ENCODE results near the gene SHC2.
"Not testable (repeated sequence)": the region's sequence is repeated elsewhere in the genome, so short reads cannot be mapped to it uniquely, and the experiment has no call there.

Gene SHC2

DNA sequence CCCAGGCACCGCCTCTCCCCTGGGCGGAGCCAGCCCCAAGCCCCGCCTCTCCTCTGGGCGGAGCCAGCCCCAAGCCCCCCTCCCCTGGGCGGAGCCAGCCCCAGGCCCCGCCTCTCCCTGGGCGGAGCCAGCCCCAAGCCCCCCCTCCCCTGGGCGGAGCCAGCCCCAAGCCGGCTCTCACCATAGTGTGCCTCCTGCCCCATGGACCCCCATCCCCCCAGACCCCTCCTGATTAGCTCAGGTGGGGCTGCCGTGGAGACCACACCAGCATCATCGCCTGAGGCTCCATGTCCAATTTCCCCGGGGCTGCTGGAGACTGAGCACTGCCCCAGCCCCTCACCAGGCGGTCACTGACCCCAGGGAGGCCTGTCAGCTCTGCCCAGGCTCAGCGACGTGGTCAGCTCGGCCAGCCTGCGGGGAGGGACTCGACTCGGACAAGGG is 31.3 kb upstream of the SHC2 start:
- no peak for DNase-seq

DNA sequence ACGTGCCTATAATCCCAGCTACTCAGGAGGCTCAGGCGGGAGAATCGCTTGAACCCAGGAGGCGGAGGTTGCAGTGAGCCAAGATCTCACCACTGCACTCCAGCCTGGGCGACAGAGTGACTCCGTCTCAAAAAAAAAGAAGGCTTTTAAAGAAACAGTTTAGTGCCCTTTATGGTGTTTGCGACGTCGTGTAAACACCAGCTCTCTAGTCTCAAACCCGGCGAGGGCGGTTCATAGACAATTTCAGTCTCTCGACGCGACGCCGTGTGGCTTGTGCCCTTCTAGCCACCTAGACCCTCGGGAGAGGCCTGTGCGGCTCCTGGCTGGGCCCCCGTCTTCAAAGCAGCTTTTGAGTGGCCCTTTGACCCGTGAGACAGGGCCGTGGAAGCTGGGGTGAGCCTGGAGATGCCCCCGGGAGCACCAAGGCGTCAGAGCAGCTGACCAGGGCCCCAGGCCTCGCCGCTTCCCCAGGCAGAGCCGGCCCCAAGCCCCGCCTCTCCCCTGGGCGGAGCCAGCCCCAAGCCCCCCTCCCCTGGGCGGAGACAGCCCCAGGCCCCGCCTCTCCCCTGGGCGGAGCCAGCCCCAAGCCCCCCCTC is 30.4 kb upstream of the SHC2 start:
- no peak for DNase-seq

DNA sequence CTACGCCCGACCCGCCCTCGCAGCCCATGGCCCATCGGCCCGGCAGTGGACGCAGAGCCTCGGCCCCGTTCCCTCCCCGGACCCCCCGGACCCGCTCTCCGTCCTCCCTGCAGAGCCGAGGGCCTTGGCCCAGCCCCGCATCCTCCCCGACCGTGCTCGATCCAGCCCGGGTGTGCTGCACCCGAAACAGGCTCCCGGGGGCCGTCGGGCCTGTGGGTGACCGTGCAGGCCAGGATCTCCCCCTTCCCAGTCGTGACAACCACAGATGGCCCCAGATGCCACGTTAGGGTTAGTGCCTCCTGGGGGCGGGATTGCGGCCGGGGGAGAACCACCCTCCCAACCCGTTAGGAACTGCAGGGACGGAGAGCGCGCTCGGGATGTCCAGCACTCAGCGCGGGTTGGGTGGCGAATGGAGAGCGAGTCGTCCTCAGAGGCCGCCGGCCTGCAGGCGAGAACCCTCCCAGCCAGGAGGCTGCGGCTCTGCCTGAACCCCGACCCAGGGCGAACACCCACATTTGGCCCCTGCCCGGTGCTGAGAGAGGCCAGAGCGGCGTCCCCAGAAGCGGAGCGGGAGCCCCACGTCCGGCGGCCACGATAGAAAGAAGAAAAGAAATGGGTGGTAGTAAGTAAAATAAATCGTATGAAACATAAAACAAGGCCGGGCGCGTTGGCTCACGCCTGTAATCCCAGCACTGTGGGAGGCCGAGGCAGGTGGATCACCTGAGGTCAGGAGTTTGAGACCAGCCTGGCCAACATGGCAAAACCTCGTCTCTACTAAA is 28.8 kb upstream of the SHC2 start:
- DNase-seq = no peak

DNA sequence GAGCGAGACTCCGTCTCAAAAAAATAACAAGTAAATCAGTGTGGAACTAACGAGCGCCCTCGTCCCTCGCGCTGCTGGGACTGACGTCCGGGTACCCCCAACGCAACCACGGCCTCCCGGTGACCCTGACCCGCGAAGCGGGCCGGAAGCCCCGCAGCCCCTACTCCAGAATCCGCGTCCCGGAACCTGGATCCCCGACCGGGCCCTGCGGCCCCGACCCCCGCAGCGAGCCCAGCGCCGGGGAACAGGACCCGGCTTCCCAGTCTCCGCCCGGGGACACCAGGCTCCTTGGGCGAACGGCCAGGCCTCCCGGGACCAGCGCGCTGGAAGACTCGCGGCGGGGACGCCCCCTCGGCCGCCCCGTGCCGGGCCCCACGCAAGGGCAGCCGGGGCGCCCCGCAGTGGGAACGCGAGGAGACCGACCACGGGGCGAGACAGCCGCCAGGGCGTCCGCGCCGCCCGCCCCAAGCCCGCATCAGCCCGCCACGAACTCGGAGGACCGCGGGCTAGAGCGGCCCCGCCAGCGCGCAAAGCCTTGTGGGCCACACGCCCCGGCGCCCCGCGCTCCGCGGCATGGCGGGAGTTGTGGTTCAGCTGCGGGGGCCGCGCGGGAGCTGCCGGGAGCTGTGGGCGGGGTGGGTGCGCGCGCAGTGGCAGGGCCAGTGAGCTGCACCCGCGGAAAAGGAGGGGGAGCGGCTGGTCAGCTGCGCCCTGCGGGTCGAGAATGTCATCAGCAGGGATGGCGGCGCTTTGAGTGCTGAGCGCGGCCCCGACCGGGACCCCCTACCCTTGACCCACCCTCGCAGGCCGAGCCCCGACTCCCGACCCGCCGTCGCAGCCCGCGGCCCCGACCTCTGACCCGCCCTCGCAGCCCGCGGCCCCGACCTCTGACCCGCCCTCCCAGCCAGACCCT is 27.9 kb upstream of the SHC2 start:
- peak; percentile 68 for DNase-seq

DNA sequence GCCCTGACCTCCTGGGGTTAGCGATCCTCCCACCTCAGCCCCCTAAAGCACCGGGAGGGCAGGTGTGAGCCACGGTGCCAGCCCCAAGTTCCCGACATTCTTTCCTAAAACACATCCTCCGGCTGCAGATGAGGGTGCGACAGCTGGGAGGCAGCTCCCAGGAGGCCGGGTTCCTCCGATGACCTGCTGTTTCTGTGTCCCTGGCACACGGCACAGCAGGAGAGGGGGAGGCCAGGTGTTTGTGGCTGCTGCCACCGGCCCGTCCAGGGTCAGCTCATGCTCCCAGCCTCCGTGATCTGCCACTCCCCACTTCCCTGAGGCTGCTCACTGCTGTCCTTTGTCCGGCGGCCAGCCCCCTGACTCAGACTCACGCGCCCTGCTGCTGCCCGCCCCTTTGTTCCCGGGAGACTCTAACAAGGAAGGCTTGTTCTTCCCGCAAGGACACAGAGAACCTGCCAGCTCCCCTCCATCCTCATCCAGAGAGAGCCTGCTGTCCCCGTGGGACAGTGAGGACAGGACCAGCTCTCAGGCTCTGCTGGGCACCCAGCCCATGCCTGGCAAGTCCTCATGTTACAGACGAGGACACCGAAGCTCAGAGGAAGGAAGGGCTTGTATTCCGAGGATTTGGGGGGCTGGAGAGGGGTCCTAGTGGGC is 24.9 kb upstream of the SHC2 start:
- DNase-seq = no peak

DNA sequence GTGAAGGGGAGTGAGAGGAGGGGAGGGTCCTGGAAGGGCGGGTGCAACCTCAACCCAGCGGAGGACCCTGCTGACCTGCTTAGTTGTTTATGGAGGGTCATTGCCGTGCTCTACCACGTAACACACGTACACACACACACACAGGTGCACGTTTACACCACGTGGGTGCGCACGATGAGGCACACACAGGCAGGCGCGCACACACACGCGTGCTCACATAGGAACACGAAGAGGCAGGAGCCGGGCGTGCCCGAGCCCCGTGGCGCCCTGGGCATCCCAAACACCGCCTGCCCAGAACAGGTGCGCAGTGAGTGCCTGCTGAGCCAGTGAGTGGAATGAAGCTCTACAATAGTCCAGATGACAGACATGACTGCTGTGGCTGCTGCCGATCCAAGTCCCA is 24.2 kb upstream of the SHC2 start:
- no peak for DNase-seq

DNA sequence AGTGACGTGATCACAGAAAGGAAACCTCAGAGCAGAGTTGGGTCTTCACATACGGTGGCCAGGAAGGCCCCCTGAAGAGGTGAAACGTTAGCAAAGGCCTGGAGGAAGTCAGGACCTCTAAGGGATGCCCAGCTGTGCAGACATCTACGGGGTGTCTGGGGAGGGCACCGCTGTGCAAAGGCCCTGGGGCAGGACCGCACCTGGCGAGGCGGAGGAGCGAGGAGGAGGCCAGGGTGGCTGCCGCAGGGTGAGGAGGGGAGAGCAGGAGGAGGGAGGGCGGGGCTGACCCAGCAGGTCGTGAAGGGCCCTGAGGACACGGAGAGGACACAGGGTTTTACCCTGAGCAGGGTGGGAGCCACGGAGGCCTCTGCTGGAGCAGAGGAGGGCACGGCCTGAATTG is 23.7 kb upstream of the SHC2 start:
- DNase-seq = no peak

DNA sequence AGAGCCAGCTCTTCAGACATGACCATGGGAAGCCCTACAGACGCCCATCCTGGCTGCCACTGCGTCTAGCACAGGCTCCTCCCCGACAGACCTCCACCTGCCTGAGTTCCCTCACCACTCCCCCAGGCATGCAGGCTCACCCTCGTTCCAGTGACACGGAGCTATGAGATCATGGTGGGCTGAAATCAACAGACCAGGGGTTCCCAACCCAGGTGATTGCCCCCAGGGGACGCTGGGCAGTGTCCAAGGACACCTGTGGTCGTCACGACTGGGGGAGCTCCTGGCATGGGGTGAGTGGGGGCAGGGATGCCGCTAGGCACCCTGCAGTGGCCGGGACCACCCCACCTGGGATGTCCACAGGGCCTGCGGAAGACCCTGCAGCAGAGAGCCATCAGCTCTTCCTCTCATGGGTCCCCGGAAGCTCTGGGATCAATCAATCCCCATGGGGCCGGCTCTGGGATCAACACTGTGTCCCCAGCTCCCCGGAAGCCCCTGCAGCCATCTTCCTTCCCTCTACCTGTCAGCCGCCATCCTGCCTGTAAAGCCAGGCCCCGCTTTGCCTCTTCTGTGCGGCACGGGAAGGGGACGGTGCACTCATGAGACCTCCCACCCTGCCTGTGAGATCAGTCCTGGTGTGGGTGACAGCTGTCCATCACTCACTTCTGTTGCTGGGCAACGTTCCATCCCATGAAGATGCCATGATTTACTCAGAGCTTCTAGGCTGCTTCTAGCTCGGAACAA is 22.7 kb upstream of the SHC2 start:
- no peak for DNase-seq

DNA sequence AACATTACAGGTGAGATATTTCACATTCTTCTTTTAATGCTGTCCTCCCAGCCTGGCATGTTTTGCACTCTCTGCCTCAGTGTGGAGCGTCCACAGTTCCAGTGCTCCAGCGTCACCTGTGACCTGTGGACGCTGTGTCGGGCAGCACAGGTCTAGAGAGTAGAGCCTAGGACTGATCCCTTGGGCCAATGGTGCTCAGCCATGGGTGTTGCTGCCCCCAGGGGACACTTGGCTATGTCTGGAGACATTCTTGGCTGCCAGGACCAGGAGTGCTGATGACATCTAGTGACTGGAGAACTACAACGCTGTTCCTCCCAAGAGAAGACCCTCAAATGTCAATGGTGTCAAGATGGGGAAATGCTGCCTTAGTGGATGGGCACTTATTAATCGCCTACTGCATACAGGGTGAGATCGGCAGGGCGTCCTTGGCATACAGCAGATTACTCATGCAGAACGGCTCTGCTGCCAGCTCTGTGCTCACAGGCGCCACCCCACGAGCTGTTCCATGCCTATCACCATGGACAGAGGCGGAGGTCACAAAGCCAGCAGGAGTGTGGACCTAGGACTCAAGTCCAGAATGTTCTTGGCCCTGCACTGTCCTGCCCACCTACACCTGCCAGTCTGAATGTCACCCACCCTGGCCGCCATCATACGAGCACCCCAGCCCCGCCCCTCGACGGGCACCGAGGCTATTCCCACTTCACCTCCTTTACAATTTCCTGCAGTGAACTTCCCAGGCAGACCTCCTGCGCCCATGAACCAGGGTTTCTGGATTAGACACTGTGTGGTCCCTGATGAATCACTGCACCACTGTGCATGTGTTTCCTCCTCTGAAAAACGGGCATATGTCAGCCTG is 21.6 kb upstream of the SHC2 start:
- DNase-seq = no peak

DNA sequence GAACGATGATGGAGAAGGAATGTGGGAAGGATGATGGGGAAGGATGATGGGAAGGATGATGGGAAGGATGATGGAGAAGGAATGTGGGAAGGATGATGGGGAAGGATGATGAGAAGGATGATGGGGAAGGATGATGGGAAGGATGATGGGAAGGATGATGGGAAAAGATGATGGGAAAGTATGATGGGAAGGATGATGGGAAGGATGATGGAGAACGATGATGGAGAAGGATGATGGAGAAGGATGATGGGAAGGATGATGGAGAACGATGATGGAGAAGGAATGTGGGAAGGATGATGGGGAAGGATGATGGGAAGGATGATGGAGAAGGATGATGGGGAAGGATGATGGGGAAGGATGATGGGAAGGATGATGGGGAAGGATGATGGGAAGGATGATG is 20.3 kb upstream of the SHC2 start:
- not testable (repeated sequence) for DNase-seq

DNA sequence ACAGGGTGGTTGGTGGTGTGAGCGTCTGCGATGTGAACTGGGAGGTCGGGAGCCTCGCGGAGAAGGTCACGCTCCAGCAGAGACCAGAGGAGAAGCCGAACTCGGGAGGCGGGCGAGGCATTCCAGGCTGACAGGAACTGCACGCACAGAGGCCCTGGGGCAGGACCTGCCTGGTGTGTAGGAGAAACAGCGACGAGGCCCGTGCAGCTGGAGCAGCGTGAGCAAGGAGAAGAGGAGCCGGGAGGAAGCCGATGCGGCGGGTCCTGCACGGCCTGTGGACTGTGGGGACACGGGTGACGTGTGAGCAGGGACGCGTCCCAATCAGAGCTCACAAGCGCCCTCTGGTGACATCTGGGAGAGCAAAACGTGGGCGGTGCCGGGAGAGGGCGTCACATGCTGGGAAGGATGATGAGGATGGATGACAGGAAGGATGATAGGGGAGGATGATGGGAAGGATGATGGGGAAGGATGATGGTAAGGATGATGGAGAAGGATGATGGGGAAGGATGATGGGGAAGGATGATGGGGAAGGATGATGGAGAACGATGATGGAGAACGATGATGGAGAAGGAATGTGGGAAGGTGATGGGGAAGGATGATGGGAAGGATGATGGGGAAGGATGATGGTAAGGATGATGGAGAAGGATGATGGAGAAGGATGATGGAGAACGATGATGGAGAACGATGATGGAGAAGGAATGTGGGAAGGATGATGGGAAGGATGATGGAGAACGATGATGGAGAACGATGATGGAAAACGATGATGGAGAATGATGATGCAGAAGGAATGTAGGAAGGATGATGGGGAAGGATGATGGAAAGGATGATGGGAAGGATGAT is 19.4 kb upstream of the SHC2 start:
- no peak for DNase-seq

DNA sequence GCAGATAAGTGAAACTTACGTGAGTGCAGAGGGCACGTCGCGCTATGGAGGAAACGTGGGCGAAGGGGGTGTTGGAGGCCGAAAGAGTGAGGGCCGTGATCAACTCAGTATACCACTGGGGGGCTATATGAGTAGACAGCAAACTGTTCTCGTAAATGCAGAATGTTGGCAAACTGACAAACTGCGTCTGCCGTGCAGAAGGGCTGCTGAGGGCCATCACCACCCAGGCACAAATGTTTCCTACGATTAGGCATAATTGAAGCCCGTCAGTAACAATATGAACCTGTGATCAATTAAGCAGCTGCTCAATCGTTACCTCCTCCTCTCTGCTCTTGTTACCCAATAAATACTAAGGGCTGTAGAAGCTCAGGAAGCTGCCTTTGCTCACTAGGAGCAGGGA is 18.1 kb upstream of the SHC2 start:
- no peak for DNase-seq

DNA sequence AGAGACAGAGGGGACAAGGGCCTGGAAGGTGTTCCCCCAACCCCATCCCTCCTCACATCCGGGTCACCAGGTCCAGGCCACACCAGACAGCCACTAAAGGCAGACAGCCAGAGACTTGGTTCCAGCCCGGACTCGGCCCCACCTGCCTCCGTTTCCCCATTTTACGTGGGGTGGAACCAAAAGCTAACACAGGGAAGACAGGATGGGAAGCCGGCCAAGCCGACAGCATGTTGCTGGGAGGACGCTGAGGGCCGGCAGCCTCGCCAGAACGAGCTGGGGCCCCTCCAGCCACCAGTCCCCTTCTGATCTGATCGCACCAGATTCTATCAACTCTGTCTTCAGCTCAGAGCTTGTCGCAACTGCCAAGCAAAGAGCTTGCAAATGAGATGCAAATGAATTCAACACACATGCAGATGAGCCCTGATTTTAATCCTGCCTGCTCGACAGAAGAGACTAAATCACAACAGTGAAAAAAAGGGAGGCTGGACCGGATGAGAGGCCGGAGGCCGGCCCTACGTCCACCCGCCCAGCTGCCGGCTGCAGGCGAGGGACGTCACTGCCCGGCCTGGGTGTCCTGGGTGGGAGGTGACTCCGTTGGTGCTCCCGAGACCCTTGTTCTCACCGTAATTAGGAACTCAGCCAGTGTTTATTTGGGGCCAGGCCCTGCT is 17.5 kb upstream of the SHC2 start:
- DNase-seq = no peak

DNA sequence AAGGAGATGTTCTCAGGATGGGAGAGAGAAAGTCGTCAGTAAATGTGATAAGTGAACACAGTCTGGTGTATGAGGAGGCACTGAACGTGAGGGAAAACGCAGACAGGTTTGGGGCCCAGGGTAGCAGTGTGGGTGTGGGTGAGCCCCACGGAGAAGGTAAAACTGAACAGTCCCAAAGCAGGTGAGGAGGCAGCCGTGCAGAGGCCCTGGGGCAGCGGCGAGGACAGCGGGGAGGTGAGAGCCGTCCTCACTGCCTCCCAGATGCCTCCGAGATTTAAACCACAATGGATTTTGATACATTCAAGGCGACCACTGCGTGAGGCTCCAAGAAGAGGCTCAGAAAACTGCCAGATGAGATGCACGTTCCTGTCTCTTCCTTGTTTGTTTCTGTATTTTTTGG is 14.5 kb upstream of the SHC2 start:
- DNase-seq = no peak

DNA sequence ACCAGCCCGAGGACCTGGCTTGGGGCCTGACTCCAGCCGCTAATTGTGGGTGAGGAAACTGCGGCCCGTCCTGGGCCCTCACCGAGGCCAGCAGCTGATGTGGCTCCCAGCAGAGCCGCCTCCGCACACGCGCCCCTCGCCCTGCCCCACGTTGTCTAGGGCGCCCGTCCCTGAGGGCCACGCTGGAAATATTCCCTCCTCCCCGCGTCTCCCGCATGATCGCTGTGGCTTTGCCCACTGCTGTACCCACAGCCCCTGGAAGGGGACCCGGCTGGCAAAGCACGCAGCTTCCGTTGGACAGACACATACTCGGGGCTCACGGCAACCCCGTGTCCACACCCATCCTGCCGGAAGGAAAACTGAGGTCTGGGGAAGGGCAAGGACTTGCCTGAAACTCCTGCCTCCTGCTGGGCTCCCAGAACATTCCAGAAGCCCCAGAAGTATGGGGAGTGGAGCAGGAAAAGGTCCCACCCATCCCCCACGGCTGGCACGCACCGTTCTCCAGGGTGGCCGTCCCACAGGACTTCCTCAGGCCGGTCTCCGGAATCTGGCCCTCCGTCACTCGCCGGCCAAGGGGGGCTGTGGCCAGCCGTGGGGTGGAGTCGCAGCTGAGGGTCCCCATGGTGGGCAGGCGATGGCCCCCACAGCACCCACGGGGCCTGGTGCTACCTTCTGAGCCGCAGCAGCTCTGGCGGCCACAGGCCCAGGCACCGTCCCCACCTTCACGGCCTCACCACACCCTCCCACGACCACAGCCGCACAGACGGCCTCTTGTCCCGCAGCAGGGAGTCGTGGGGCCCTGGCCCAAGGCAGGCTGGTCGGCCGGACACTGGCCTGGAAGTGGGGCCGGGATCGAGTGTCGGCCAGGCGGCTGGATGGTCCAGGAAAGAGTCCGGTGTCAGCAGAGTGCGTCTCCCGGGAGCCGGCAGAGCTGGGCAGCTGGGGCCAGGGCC is 13.6 kb upstream of the SHC2 start:
- no peak for DNase-seq

DNA sequence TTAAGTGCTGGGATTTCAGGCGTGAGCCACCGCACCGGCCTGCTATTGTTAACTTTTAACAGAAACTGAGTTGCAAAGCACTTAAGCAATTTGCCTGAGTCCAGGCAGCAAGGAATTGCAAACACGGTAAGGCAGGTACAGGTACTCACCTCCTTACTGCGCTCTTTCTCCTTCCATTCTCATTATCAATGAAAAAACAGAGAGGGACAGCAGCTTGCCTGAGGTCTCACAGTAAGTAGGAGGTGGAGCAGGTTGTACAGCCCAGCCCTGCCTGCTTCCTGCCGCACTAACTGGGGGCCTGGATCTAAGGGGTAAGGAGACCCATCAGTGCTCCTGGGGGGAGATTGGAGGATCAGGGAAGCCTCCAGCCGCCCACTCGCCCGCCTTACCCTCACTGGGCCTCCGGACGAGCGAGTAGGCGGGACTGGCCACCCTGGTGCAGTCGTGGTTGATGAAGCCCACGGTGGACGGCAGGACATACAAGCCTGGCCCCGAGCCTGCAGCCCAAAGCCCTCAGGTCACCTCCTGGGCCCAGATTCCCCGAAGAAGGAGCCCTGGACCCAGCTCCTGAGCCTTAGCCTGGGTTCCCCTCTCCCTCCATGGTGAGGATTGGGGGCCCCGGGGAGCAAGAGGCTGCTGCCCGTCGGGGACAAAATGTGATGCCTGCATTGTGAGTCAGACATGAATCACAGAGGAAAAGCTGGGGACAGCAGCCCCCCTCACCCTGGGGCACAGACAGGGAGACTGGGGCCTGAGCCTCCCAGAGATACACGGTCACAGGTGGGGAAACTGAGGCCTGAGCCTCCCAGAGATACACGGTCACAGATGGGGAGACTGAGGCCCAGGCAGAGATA is 11.4 kb upstream of the SHC2 start:
- DNase-seq = no peak

DNA sequence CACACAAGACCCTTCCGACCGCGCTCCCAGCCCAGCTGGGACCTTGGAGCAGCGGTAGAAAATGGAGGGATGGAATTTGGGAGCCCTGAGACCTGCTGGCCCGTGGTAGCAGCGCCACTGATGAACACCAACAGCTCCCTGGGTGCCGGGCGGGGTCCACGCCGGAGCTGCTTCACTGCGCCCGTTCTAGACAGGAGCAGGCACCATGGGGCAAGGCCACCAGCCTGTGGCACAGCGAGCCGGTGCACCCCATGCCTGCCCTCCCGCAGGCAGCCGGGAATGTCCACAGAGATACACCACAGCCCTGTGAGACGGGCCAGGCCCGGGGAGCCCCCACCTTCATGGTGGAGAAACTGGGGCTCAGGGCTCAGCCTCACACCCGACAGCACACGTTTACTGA is 9.9 kb upstream of the SHC2 start:
- DNase-seq = no peak

DNA sequence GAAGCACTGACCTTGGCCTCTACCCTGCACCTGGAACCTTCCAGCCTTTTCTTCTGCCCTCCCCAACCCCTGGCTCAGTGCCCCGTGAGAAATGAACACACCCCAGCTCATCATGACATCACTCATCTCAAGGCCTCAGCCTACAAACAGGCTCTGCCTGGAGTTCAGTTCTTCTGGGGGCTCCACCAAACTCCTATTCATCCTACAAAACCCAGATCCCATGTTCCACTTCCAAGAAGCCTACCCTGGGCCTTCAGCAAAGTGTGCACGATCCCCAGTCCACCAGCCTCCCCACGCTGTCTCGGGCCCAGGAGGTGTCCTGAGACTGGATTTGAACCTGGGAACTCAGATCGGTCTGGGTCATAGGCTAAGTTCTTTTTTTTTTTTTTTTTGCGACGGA is 9.0 kb upstream of the SHC2 start:
- no peak for DNase-seq

Data from amniotic stem cell (primary cell).